Body of pancreas (tissue), 4 donors: ENCODE measurements around the gene TSPAN33.

ENCODE experiments used
- POLR2A ChIP-seq, 3 donors: fragments of 450-650 bp; IDR thresholded peaks; one replicate each; pipeline ENCODE4 v1.6.1; 2016; ENCODE audit warnings: antibody characterized with exemption in 3 of 3, mild to moderate bottlenecking in 2 of 3
- TF ChIP-seq, protein P1 (sequence below), 7 experiments: fragments of 450-650 bp in 4 of 7; fragments of 200-600 bp in 3 of 7; sonication (generic) in 3 of 7; IDR thresholded peaks; one replicate each; pipeline ENCODE4 v1.5.1; 2016 to 2019; ENCODE audit warnings: antibody characterized with exemption in 7 of 7

- TF ChIP-seq, protein P1, sequence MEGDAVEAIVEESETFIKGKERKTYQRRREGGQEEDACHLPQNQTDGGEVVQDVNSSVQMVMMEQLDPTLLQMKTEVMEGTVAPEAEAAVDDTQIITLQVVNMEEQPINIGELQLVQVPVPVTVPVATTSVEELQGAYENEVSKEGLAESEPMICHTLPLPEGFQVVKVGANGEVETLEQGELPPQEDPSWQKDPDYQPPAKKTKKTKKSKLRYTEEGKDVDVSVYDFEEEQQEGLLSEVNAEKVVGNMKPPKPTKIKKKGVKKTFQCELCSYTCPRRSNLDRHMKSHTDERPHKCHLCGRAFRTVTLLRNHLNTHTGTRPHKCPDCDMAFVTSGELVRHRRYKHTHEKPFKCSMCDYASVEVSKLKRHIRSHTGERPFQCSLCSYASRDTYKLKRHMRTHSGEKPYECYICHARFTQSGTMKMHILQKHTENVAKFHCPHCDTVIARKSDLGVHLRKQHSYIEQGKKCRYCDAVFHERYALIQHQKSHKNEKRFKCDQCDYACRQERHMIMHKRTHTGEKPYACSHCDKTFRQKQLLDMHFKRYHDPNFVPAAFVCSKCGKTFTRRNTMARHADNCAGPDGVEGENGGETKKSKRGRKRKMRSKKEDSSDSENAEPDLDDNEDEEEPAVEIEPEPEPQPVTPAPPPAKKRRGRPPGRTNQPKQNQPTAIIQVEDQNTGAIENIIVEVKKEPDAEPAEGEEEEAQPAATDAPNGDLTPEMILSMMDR (IDR thresholded peaks at IDR 0.05) = no peak
- no peak for TF ChIP-seq POLR2A (IDR thresholded peaks at IDR 0.05)
Measured at GRCh38 chr7:129110258-129110981, 34.1 kb upstream of the TSPAN33 start.
